Tibial artery (tissue), 4 donors: Measurements from ENCODE around the gene GET4.

Source experiments
- DNase-seq, 2 donors: peaks; one replicate each; pipeline ENCODE4 v3.0.0-alpha.2; 2019
- H3K27ac ChIP-seq, 2 donors: fragments of 200-600 bp; sonication (generic) in 1 of 2; 1 replicate in 1 of 2; 2 replicates in 1 of 2; pipeline ENCODE4 v1.5.1; 2018 to 2019; ENCODE audit warnings: mild to moderate bottlenecking in 1 of 2
- H3K27me3 ChIP-seq, 2 donors: fragments of 200-600 bp; sonication (generic) in 1 of 2; one replicate each; pipeline versions ENCODE4 v1.5.1 to v1.6.0; 2016 to 2019
- H3K36me3 ChIP-seq, 3 donors: fragments of 200-600 bp; sonication (generic) in 2 of 3; one replicate each; pipeline ENCODE4 v1.5.1; 2016 to 2019; ENCODE audit warnings: mild to moderate bottlenecking in 2 of 3
- H3K4me1 ChIP-seq, 4 donors: fragments of 200-600 bp; sonication (generic) in 2 of 4; 1 replicate in 3 of 4; 2 replicates in 1 of 4; pipeline ENCODE4 v1.5.1; 2016 to 2019
- H3K4me3 ChIP-seq, 2 donors: fragments of 200-600 bp; sonication (generic) in 1 of 2; 1 replicate in 1 of 2; 2 replicates in 1 of 2; pipeline ENCODE4 v1.5.1; 2018 to 2019; ENCODE audit warnings: mild to moderate bottlenecking in 2 of 2
- H3K9me3 ChIP-seq, 3 donors: fragments of 200-600 bp; sonication (generic) in 1 of 3; one replicate each; pipeline ENCODE4 v1.5.1; 2016 to 2019
- CTCF ChIP-seq, 2 experiments: fragments of 200-600 bp in 1 of 2; fragments of 450-650 bp in 1 of 2; IDR thresholded peaks; one replicate each; pipeline ENCODE4 v1.5.1; 2017 to 2019; ENCODE audit warnings: antibody characterized with exemption in 2 of 2, mild to moderate bottlenecking in 1 of 2, moderate library complexity in 1 of 2
- intact Hi-C: fragments of 100-400 bp; cut with DNase I; formaldehyde crosslinking; loops from one replicate; pipeline ENCODE4 v1.15.0; 2023; ENCODE audit warnings: low total_unique reads

GET4 gene

GRCh38 chr7:898855-899681, 22.7 kb downstream of the GET4 start:
- TF ChIP-seq CTCF (IDR thresholded peaks at IDR 0.05) = no peak
- intact Hi-C loops = no loop called here
- no peaks in the 10 kb centered on the region for H3K9me3 ChIP-seq
- no peak overlapping the region for H3K4me3 ChIP-seq
- no peak for DNase-seq
- H3K27me3 ChIP-seq = peaks cover 0 to 6% of the 10 kb centered on the region in 2 donors
- H3K36me3 ChIP-seq = peaks cover 23 to 56% (median 49%) of the 10 kb centered on the region in 3 donors
- H3K4me1 ChIP-seq = peaks cover 0 to 13% (median 6%) of the 10 kb centered on the region in 4 donors
- no peak overlapping the region for H3K27ac ChIP-seq

GRCh38 chr7:899806-900205, 23.5 kb downstream of the GET4 start:
- H3K27me3 ChIP-seq = peaks cover 0 to 12% of the 10 kb centered on the region in 2 donors
- TF ChIP-seq CTCF (IDR thresholded peaks at IDR 0.05) = no peak
- H3K4me1 ChIP-seq = peaks cover 0 to 19% (median 9%) of the 10 kb centered on the region in 4 donors
- no peak for DNase-seq
- no peaks in the 10 kb centered on the region for H3K9me3 ChIP-seq
- no peak overlapping the region for H3K4me3 ChIP-seq
- peaks cover 16 to 48% (median 41%) of the 10 kb centered on the region in 3 donors for H3K36me3 ChIP-seq
- H3K27ac ChIP-seq = no peak overlapping the region
- intact Hi-C loops = no loop called here

GRCh38 chr7:900331-901040, 24.1 kb downstream of the GET4 start:
- intact Hi-C loops = no loop called here
- no peak overlapping the region for H3K27ac ChIP-seq
- H3K36me3 ChIP-seq = peaks cover 9 to 42% (median 35%) of the 10 kb centered on the region in 3 donors
- no peaks in the 10 kb centered on the region for H3K9me3 ChIP-seq
- DNase-seq = no peak
- H3K4me3 ChIP-seq = no peak overlapping the region
- H3K27me3 ChIP-seq = peaks cover 0 to 13% of the 10 kb centered on the region in 2 donors
- H3K4me1 ChIP-seq = peaks cover 0 to 19% (median 9%) of the 10 kb centered on the region in 4 donors
- TF ChIP-seq CTCF (IDR thresholded peaks at IDR 0.05) = no peak

GRCh38 chr7:901041-901387, 24.7 kb downstream of the GET4 start:
- Histone ChIP-seq H3K27ac (no peak overlapping the region), H3K27me3 (peaks cover 0 to 13% of the 10 kb centered on the region in 2 donors), H3K9me3 (no peaks in the 10 kb centered on the region), H3K36me3 (peaks cover 3 to 36% (median 29%) of the 10 kb centered on the region in 3 donors), H3K4me1 (peaks cover 0 to 19% (median 9%) of the 10 kb centered on the region in 4 donors), H3K4me3 (no peak overlapping the region)
- no peak for DNase-seq
- TF ChIP-seq CTCF (IDR thresholded peaks at IDR 0.05) = no peak
- intact Hi-C loops = no loop called here

GRCh38 chr7:901388-902154, 25.2 kb downstream of the GET4 start:
- Histone ChIP-seq H3K4me3 (no peak overlapping the region), H3K9me3 (no peaks in the 10 kb centered on the region), H3K27me3 (peaks cover 0 to 13% of the 10 kb centered on the region in 2 donors), H3K27ac (no peak overlapping the region), H3K36me3 (peaks cover 0 to 31% (median 24%) of the 10 kb centered on the region in 3 donors), H3K4me1 (peaks cover 0 to 19% (median 9%) of the 10 kb centered on the region in 4 donors)
- DNase-seq = peak in 1 of 2 donors; percentile 74
- TF ChIP-seq CTCF (IDR thresholded peaks at IDR 0.05) = no peak
- intact Hi-C loops = no loop called here
